Keratinocyte (primary cell): Measurements from ENCODE around the gene PLXDC2. TPM values are rescaled to one million over a fixed set of nuclear protein-coding genes. Genes with fewer than 3 reads are reported as not detected.
"Not testable (repeated sequence)": the region's sequence is repeated elsewhere in the genome, so short reads cannot be mapped to it uniquely, and the experiment has no call there.

ENCODE experiments used
- DNase-seq: peaks from one replicate; pipeline ENCODE4 v3.0.0-alpha.2; 2011; ENCODE audit warnings: low read depth, missing footprints, low spot score
- FAIRE-seq: peaks from 2 replicates; lab custom pipeline; 2011; peaks lifted over from hg19 to GRCh38; lab: Jason Lieb, UNC
- H2AFZ ChIP-seq: 2 replicates; pipeline ENCODE4 v1.6.0; 2012; ENCODE audit warnings: low read length, control low read depth, inconsistent platforms; ENCODE audit not compliant: control insufficient read depth
- H3K27ac ChIP-seq: 2 replicates; pipeline ENCODE4 v1.5.1; 2011; ENCODE audit warnings: low read length; ENCODE audit not compliant: control insufficient read depth, insufficient read depth
- H3K27me3 ChIP-seq: 3 replicates; pipeline ENCODE4 v1.6.0; 2011; ENCODE audit warnings: low read length; ENCODE audit not compliant: control insufficient read depth, insufficient read depth; ENCODE audit errors: extremely low read depth
- H3K36me3 ChIP-seq, 2 experiments: 2 replicates in 1 of 2; 3 replicates in 1 of 2; pipeline ENCODE4 v1.5.1; 2011; ENCODE audit warnings: low read length in 2 of 2, mild to moderate bottlenecking in 1 of 2; ENCODE audit not compliant: control insufficient read depth in 2 of 2, insufficient read depth in 2 of 2; ENCODE audit errors: extremely low read depth in 1 of 2
- H3K4me1 ChIP-seq: 3 replicates; pipeline ENCODE4 v1.5.1; 2011; ENCODE audit warnings: low read length; ENCODE audit not compliant: control insufficient read depth, insufficient read depth; ENCODE audit errors: extremely low read depth
- H3K4me2 ChIP-seq: 3 replicates; pipeline ENCODE4 v1.6.0; 2011; ENCODE audit warnings: low read depth, low read length; ENCODE audit not compliant: control insufficient read depth, insufficient read depth; ENCODE audit errors: extremely low read depth
- H3K4me3 ChIP-seq, 3 experiments: fragments of 200-600 bp in 1 of 3; sonication (generic) in 1 of 3; 2 replicates in 2 of 3; 3 replicates in 1 of 3; pipeline ENCODE4 v1.5.1; 2011 to 2016; ENCODE audit warnings: low read length in 3 of 3, mild to moderate bottlenecking in 3 of 3, control low read depth in 2 of 3, inconsistent platforms in 1 of 3, low read depth in 1 of 3, mixed read lengths in 1 of 3, mixed run types in 1 of 3, moderate library complexity in 1 of 3; ENCODE audit not compliant: control insufficient read depth in 2 of 3, insufficient read depth in 2 of 3; ENCODE audit errors: extremely low read depth in 1 of 3
- H3K79me2 ChIP-seq: 2 replicates; pipeline ENCODE4 v1.6.0; 2012; ENCODE audit warnings: low read length; ENCODE audit not compliant: control insufficient read depth, insufficient read depth
- H3K9ac ChIP-seq: 3 replicates; pipeline ENCODE4 v1.6.0; 2011; ENCODE audit warnings: low read length; ENCODE audit not compliant: control insufficient read depth, insufficient read depth; ENCODE audit errors: extremely low read depth
- H3K9me1 ChIP-seq: 3 replicates; pipeline ENCODE4 v1.6.0; 2011; ENCODE audit warnings: low read length; ENCODE audit not compliant: control insufficient read depth, insufficient read depth; ENCODE audit errors: extremely low read depth
- H3K9me3 ChIP-seq: 2 replicates; pipeline ENCODE4 v1.5.1; 2012; ENCODE audit warnings: low read depth, low read length; ENCODE audit not compliant: control insufficient read depth
- H4K20me1 ChIP-seq: 3 replicates; pipeline ENCODE4 v1.6.0; 2011; ENCODE audit warnings: low read length; ENCODE audit not compliant: control insufficient read depth, insufficient read depth; ENCODE audit errors: extremely low read depth
- CTCF ChIP-seq, 3 experiments: IDR thresholded peaks in 1 of 3; conservative IDR thresholded peaks in 1 of 3; optimal IDR thresholded peaks in 1 of 3; 2 replicates in 2 of 3; 3 replicates in 1 of 3; pipeline versions ENCODE3 to v1.5.1; 2011; ENCODE audit warnings: low read length in 3 of 3, mild to moderate bottlenecking in 3 of 3, moderate library complexity in 2 of 3, control low read depth in 1 of 3, inconsistent platforms in 1 of 3; ENCODE audit not compliant: insufficient read depth in 2 of 3; ENCODE audit errors: extremely low read depth in 1 of 3
- EZH2 ChIP-seq: IDR thresholded peaks from one replicate; pipeline ENCODE4 v1.6.1; 2012; ENCODE audit warnings: inconsistent platforms, mild to moderate bottlenecking, low read length, moderate library complexity
- dilution Hi-C: fragments of 300-500 bp; cut with MboI; formaldehyde crosslinking; loops from one replicate; pipeline ENCODE4 v1.7.0; 2020; ENCODE audit warnings: low sequenced_read_pairs; ENCODE audit not compliant: extremely low pct_ligation_motif_present
- polyA minus RNA-seq, 3 experiments: library from RNA; depleted of rRNA, polyadenylated mRNA; stranded (reverse); fragments of >200 nt; gene quantifications; 1 replicate in 1 of 3; 2 replicates in 1 of 3; 3 replicates in 1 of 3; pipeline ENCODE4 v1.2.3, GENCODE V29; 2011
- polyA plus RNA-seq, 5 experiments: library from polyadenylated mRNA; depleted of rRNA in 3 of 5; stranded (reverse) in 3 of 5; stranded (forward) in 1 of 5; unstranded in 1 of 5; fragments of >200 nt; gene quantifications; 1 replicate in 1 of 5; 2 replicates in 3 of 5; 3 replicates in 1 of 5; pipeline versions ENCODE4 v1.2.1 to v1.2.3, GENCODE V29; 2011 to 2012; ENCODE audit warnings: missing spikeins in 2 of 5, low read depth in 1 of 5, low replicate concordance in 1 of 5

Gene PLXDC2
- polyA plus RNA-seq (12.0 to 18.6 TPM (median 12.9 TPM) in 3 replicates), polyA minus RNA-seq (10.8 to 29.8 TPM (median 24.5 TPM) in 3 replicates)
- polyA plus RNA-seq (2011; ENCODE audit: low read depth), result 64.6 TPM
- polyA plus RNA-seq (2011; cell fraction: cytosol; rRNA removed), result 5.9 and 11.5 TPM in 2 replicates
- polyA plus RNA-seq (2011; cell fraction: nucleus; rRNA removed), result 31.2 and 35.2 TPM in 2 replicates
- polyA plus RNA-seq (2012; ENCODE audit: low replicate concordance), result 7.5 and 36.7 TPM in 2 replicates
- 7.3 TPM for polyA minus RNA-seq (2011; cell fraction: cytosol; rRNA and poly(A)+ RNA removed)
- polyA minus RNA-seq (2011; cell fraction: nucleus; rRNA and poly(A)+ RNA removed), result 27.0 and 61.5 TPM in 2 replicates

GRCh38 chr10:19816411-19817230, at the start of gene PLXDC2:
TSS of gene PLXDC2 (plus strand) at chr10:19816432.
- peak within 1 kb of the TSS; percentile 79 to 87 (median 79) for H3K4me3 ChIP-seq
- H4K20me1 ChIP-seq, result no peaks in the 10 kb centered on the region
- dilution Hi-C loops, result no loop called here
- H3K9me3 ChIP-seq, result no peaks in the 10 kb centered on the region
- H3K4me1 ChIP-seq, result peaks cover 25% of the 10 kb centered on the region
- H3K79me2 ChIP-seq, result no peaks in the 10 kb centered on the region
- H2AFZ ChIP-seq, result peak within 1 kb of the TSS; percentile 94
- H3K27ac ChIP-seq, result peak within 1 kb of the TSS; percentile 45
- no peaks in the 10 kb centered on the region for H3K9me1 ChIP-seq
- peak within 1 kb of the TSS; percentile 98 for H3K4me2 ChIP-seq
- H3K36me3 ChIP-seq, result no peaks in the 10 kb centered on the region
- TF ChIP-seq EZH2, result no peak
- no peak for TF ChIP-seq CTCF (optimal IDR thresholded peaks at IDR 0.05 in 1 of 3, IDR thresholded peaks at IDR 0.05 in 1 of 3, conservative IDR thresholded peaks at IDR 0.05 in 1 of 3; ENCODE audit: extremely low read depth in 1 of 3, insufficient read depth in 2 of 3, low read length in 3 of 3)
- peak within 1 kb of the TSS; percentile 70 for H3K9ac ChIP-seq
- H3K27me3 ChIP-seq, result no peaks in the 10 kb centered on the region
- FAIRE-seq, result no peak
- no peak for DNase-seq

- no peak overlapping the region for H2AFZ ChIP-seq
- no peak overlapping the region for H3K4me2 ChIP-seq
- H3K9ac ChIP-seq, result no peak overlapping the region
- FAIRE-seq, result no peak
- no peaks in the 10 kb centered on the region for H3K79me2 ChIP-seq
- no peaks in the 10 kb centered on the region for H4K20me1 ChIP-seq
- dilution Hi-C loops, result no loop called here
- H3K9me3 ChIP-seq, result no peaks in the 10 kb centered on the region
- H3K36me3 ChIP-seq, result no peaks in the 10 kb centered on the region
- no peak for DNase-seq
- H3K4me3 ChIP-seq, result no peak overlapping the region
- TF ChIP-seq EZH2 (no peak), CTCF (optimal IDR thresholded peaks at IDR 0.05 in 1 of 3, IDR thresholded peaks at IDR 0.05 in 1 of 3, conservative IDR thresholded peaks at IDR 0.05 in 1 of 3; ENCODE audit: extremely low read depth in 1 of 3, insufficient read depth in 2 of 3, low read length in 3 of 3) (no peak)
- no peaks in the 10 kb centered on the region for H3K27me3 ChIP-seq
- H3K9me1 ChIP-seq, result no peaks in the 10 kb centered on the region
- no peak overlapping the region for H3K27ac ChIP-seq
- H3K4me1 ChIP-seq, result no peaks in the 10 kb centered on the region
Observed at GRCh38 chr10:19767876-19768275, 48.4 kb upstream of the PLXDC2 start.

- FAIRE-seq, H3K36me3 ChIP-seq, dilution Hi-C loops: not testable (repeated sequence)
Observed at GRCh38 chr10:19769826-19770225, 46.4 kb upstream of the PLXDC2 start.

More at GRCh38 chr10:19769826-19770225, 46.4 kb upstream of the PLXDC2 start:
- H3K4me1 ChIP-seq, H3K9me1 ChIP-seq, H3K4me3 ChIP-seq, H3K4me2 ChIP-seq, H3K27ac ChIP-seq, H3K9ac ChIP-seq, H2AFZ ChIP-seq, H3K79me2 ChIP-seq, DNase-seq, H3K27me3 ChIP-seq, H4K20me1 ChIP-seq, H3K9me3 ChIP-seq: not testable (repeated sequence)
